CD4-positive, alpha-beta T cell treated with Interleukin-21 for 1 hour (primary cell): ENCODE measurements around the gene IDH3B.
"Not testable (repeated sequence)": the region's sequence is repeated elsewhere in the genome, so short reads cannot be mapped to it uniquely, and the experiment has no call there.

Experiments
- DNase-seq: peaks from one replicate; pipeline ENCODE4 v3.0.0-alpha.2; 2020

The IDH3B gene

GRCh38 chr20:2663887-2664719 is at the start of gene IDH3B:
Gene IDH3B, minus strand, starts transcription at chr20:2664216. Its CDS starts 28 bp downstream, at chr20:2664188.
- DNase-seq = peak; percentile 94

GRCh38 chr20:2713285-2713684 is 49.3 kb upstream of the IDH3B start:
- peak; percentile 66 for DNase-seq

DNA sequence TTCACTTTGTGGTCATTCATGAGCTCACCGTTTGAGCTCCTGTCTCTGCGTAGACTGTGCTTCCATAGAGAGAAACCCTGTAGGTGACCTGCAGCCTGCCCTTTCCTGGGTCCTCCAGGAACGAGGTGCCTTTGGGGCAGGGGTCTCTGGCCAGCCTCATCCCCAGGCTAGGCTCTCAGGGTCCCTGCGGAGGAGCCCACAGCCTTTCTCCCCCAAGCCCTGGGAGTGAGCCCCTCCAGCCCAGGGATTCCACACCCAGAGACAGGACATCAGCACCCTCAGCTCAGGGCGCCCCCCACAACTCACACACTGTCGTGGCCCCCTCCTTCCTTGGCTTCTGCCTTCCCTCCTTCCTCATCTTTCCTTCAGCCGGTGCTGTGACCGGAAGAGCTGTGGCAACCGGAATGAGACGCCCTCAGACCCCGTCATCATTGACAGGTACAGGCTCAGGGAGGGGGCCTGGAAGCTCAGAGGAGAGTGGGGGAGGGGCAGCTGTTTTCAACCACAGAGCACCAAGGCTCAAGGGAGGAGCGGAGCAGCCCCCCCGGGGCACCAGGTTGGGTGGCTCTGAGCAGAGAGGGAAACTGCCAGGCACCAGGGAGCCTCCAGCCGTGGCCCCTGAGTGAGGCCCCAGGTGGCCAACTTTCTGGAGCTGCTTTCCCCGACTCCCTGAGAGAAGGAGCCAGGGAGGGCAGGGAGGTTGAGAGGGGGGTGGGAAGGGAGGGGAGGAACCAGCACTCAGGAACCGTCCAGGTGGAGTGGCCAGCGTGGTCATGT is 45.4 kb upstream of the IDH3B start:
- no peak for DNase-seq

DNA sequence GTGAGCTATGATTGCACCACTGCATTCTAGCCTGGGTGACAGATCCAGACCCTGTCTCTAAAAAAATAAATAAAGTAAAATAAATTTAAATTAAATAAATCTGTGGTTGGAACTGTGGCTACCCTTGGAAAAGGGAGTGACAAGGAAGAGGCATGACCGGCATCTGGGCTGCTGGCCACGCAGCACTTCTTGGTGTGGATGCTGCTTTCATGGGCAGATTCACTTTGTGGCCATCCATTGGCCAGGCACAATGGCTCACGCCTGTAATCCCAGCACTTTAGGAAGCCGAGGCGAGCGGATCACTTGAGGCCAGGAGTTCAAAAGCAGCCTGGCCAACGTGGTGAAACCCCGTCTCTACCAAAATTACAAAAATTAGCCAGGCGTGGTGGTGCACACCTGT is 44.6 kb upstream of the IDH3B start:
- no peak for DNase-seq

- DNase-seq = no peak
Measured at GRCh38 chr20:2708073-2708415, 44.0 kb upstream of the IDH3B start.

- DNase-seq = no peak
Measured at GRCh38 chr20:2707353-2708072, 43.5 kb upstream of the IDH3B start.

- DNase-seq = no peak
Measured at GRCh38 chr20:2706688-2707352, 42.8 kb upstream of the IDH3B start.

DNA sequence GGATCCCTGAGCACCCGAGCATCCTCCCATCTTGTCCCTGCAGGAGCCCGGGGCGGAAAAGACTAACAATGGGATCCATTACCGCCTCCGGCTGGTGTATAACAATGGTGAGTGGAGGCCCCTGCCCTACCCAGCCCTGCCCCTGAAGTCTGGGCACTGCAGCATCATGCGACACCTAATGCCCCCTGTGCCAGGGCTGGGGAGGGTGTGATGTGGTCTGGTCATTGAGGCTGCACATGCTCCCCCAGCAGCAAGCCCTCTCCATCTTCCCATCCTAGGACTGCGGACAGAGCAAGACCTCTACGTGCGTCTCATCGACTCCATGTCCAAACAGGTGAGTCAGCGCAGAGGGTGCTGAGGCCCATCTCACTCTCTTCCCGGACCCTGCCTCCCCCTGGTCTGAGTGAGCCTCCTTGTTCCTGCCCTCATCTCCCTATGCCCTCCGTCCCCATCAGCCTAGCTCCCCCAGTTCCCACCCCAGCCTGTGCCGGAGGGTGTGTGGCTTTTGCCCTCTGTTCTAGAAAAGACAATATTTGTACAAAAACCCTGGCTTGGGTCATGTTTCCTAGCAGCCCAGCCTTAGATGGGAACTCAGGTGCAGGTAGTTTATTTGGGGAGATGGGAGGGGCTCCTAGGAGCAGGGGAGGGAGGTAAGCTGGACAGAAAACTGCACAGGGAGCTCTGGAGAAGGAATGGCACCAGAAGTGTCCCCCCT is 42.1 kb upstream of the IDH3B start:
- no peak for DNase-seq

GRCh38 chr20:2703716-2704475 is 39.9 kb upstream of the IDH3B start:
- DNase-seq = no peak

GRCh38 chr20:2701671-2702081 is 37.7 kb upstream of the IDH3B start:
- DNase-seq = no peak

- DNase-seq = no peak
Measured at GRCh38 chr20:2700913-2701620, 37.1 kb upstream of the IDH3B start.

GRCh38 chr20:2699775-2700413 is 35.9 kb upstream of the IDH3B start:
- no peak for DNase-seq

- no peak for DNase-seq
Measured at GRCh38 chr20:2698912-2699311, 34.9 kb upstream of the IDH3B start.

DNA sequence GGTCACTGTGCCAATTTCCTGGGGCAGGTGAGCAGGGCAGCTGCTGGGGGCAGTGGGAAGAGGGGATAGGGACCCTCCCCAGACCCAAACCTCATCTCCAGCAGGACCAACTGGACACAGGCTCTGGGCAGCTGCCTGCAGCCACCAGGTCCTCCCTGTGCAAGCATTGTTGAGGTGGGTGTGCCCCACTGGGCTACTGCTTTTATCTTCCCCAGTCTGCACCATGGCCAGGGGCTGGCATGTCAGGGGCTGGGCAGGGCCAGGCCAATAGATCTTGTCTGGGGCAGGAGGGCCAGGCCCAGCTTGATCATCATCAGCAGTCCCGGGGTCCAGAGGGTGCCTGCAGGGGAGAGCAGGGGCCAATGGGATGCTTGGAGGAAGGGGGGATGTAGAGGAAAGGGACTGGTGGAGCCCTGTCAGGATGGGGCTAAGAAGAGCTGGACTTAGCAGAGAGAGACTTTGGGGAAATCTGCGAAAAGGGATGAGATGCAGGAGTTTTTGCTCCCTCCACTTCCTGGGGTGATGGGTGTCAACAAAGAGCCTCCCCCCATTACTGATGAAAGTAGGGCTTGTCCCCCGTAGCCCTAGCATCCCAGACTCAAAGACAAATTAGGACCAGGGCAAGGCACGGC is 34.3 kb upstream of the IDH3B start:
- DNase-seq = no peak

GRCh38 chr20:2697768-2698167 is 33.8 kb upstream of the IDH3B start:
- DNase-seq = no peak

DNA sequence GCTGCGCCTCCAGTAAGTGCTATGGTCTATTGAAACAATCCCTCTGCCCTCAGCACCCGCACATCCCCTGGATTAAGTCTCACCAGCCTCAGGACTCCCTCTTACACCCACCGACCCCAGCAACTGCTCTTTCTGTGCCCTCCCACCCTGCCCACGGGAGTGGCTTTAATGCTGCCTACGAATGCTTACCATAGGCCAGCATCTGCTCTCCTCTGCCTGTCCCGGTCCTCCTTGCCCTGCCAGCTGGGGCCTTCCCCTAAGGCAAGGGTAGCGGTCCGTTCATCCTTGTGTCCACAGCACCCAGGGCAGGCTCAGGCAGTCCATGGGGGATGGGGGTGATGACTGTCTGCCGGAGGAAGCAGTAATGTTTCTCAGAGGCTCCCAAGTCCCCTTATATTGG is 32.6 kb upstream of the IDH3B start:
- no peak for DNase-seq

- DNase-seq = not testable (repeated sequence)
Measured at GRCh38 chr20:2695984-2696525, 32.0 kb upstream of the IDH3B start.

DNA sequence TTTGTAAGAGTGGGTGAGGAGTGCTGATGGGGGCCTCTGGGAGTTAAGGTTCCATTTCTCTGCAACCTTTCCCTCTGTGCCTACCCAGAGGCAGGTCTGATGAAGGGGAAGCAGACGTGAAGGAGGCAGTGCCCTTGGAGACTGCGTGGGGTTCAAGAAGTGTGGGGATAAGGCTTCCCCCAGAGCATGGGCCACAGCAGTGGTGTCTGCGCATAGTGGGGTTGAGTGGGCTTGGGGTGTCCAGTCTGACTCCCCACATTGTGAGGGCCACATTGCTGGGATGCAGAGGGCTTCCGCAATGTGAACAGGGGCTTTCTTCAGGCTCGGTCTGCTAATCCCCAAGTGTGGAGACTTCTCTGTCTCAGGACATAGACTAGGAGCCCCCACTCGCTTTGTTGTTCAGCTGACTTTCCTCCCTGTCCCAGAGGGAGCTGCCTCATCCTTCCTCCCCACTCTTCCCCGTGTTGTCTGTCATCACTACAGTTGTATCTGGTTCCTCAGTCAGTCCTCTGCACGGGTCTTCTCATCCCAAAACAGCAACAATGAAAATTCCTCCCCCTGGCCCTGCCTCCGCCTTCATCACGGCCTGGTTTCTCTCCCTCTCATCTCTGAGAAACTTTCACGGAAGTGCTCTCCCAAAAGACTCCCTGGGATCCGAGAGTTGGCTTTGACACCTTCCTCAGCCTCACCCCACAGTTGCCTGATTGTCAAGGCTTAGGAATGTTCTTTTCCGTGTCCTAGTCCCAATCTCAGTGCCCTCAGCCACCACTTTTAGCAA is 31.4 kb upstream of the IDH3B start:
- DNase-seq = no peak

GRCh38 chr20:2694519-2694918 is 30.5 kb upstream of the IDH3B start:
- DNase-seq = no peak
